Endothelial cell of umbilical vein (primary cell): Measurements from ENCODE around the gene DDX23. TPM values are rescaled to one million over a fixed set of nuclear protein-coding genes. Genes with fewer than 3 reads are reported as not detected.

ENCODE experiments used
- BruUV-seq: library from RNA; stranded (reverse); fragments of 400-500 nt; replicated peaks from 2 replicates; lab custom pipeline; 2021; lab: Mats Ljungman, UMichigan
- CTCF ChIA-PET: fragments of 300-600, 350-600 bp; sonication (Branson Sonifier 250); formaldehyde crosslinking; loops from one replicate; lab custom pipeline; 2021; ENCODE audit warnings: antibody characterized with exemption, inconsistent platforms; lab: Charles Lee
- POLR2A ChIA-PET: fragments of 300-600, 350-600 bp; sonication (Branson Sonifier 250); formaldehyde crosslinking; loops from one replicate; lab custom pipeline; 2021; ENCODE audit warnings: antibody characterized with exemption, inconsistent platforms; lab: Charles Lee
- DNase-seq: peaks from one replicate; pipeline ENCODE4 v3.0.0-alpha.2; 2011; ENCODE audit warnings: low read depth, low spot score
- FAIRE-seq: peaks from 2 replicates; lab custom pipeline; 2011; peaks lifted over from hg19 to GRCh38; lab: Jason Lieb, UNC
- H2AFZ ChIP-seq: 2 replicates; pipeline ENCODE4 v1.6.0; 2012; ENCODE audit warnings: low read depth, low read length, control low read depth, inconsistent platforms
- H3K27ac ChIP-seq: 2 replicates; pipeline ENCODE4 v1.5.1; 2011; ENCODE audit warnings: low read depth, mild to moderate bottlenecking, control low read depth, low read length, moderate library complexity; ENCODE audit not compliant: insufficient read depth
- H3K27me3 ChIP-seq, 2 experiments: 2 replicates each; pipeline versions ENCODE4 v1.6.0 to v1.6.1; 2011; ENCODE audit warnings: low read length in 2 of 2, mixed read lengths in 1 of 2; ENCODE audit not compliant: control insufficient read depth in 2 of 2, insufficient read depth in 2 of 2
- H3K36me3 ChIP-seq, 2 experiments: 2 replicates in 1 of 2; 3 replicates in 1 of 2; pipeline ENCODE4 v1.5.1; 2011; ENCODE audit warnings: low read length in 2 of 2, mild to moderate bottlenecking in 1 of 2, moderate library complexity in 1 of 2; ENCODE audit not compliant: control insufficient read depth in 2 of 2, insufficient read depth in 2 of 2; ENCODE audit errors: extremely low read depth in 1 of 2
- H3K4me1 ChIP-seq: 3 replicates; pipeline ENCODE4 v1.5.1; 2011; ENCODE audit warnings: mild to moderate bottlenecking, low read length; ENCODE audit not compliant: control insufficient read depth, insufficient read depth; ENCODE audit errors: extremely low read depth
- H3K4me2 ChIP-seq: 2 replicates; pipeline ENCODE4 v1.6.1; 2011; ENCODE audit warnings: low read length, control low read depth, mixed read lengths; ENCODE audit not compliant: insufficient read depth
- H3K4me3 ChIP-seq, 3 experiments: fragments of 200-600 bp in 1 of 3; sonication (generic), shearing (Covaris generic) in 1 of 3; replicated peaks in 1 of 3; 2 replicates each; pipeline ENCODE4 v1.5.1; 2011 to 2016; ENCODE audit warnings: control low read depth in 3 of 3, low read length in 3 of 3, mild to moderate bottlenecking in 2 of 3, inconsistent platforms in 1 of 3, low read depth in 1 of 3, moderate library complexity in 1 of 3; ENCODE audit not compliant: insufficient read depth in 1 of 3
- H3K79me2 ChIP-seq: 2 replicates; pipeline ENCODE4 v1.6.0; 2012; ENCODE audit warnings: low read length, inconsistent platforms; ENCODE audit not compliant: control insufficient read depth, insufficient read depth
- H3K9ac ChIP-seq: replicated peaks from 2 replicates; pipeline ENCODE3; 2011; ENCODE audit warnings: low read length, control low read depth; ENCODE audit not compliant: insufficient read depth; ENCODE audit errors: extremely low read depth
- H3K9me1 ChIP-seq: replicated peaks from 3 replicates; pipeline ENCODE4 v1.6.0; 2011; ENCODE audit warnings: mild to moderate bottlenecking, low read length; ENCODE audit not compliant: control insufficient read depth, insufficient read depth; ENCODE audit errors: extremely low read depth
- H3K9me3 ChIP-seq: replicated peaks from 2 replicates; pipeline ENCODE4 v1.5.1; 2012; ENCODE audit warnings: low read length, inconsistent platforms; ENCODE audit not compliant: control insufficient read depth, insufficient read depth
- H4K20me1 ChIP-seq: replicated peaks from 2 replicates; pipeline ENCODE3; 2011; ENCODE audit warnings: mild to moderate bottlenecking, low read length; ENCODE audit not compliant: control insufficient read depth, insufficient read depth; ENCODE audit errors: extremely low read depth
- EZH2 ChIP-seq: IDR thresholded peaks from 2 replicates; pipeline ENCODE4 v1.6.1; 2012; ENCODE audit warnings: borderline replicate concordance, low read depth, mild to moderate bottlenecking, moderate library complexity, low read length, inconsistent platforms; ENCODE audit not compliant: severe bottlenecking
- FOS ChIP-seq: IDR thresholded peaks from 2 replicates; pipeline ENCODE4 v1.6.1; 2011; ENCODE audit warnings: mild to moderate bottlenecking, low read length, moderate library complexity, borderline replicate concordance; ENCODE audit not compliant: insufficient read depth
- GATA2 ChIP-seq: IDR thresholded peaks from 2 replicates; pipeline ENCODE4 v1.7.0; 2011; ENCODE audit warnings: low read depth, mild to moderate bottlenecking, moderate library complexity, mixed read lengths, low read length; ENCODE audit not compliant: insufficient read length, insufficient read depth
- JUN ChIP-seq: IDR thresholded peaks from 2 replicates; pipeline ENCODE4 v1.6.1; 2011; ENCODE audit warnings: borderline replicate concordance, low read depth; ENCODE audit not compliant: insufficient read length, insufficient read depth
- MYC ChIP-seq: IDR thresholded peaks from one replicate; pipeline ENCODE4 v1.6.1; 2011; ENCODE audit warnings: mild to moderate bottlenecking, low read depth, low read length
- POLR2A ChIP-seq: IDR thresholded peaks from 2 replicates; pipeline ENCODE4 v1.6.1; 2012; ENCODE audit warnings: low read depth, mild to moderate bottlenecking, control low read depth, low read length
- POLR2AphosphoS5 ChIP-seq: IDR thresholded peaks from 2 replicates; pipeline ENCODE4 v1.6.1; 2012; ENCODE audit warnings: low read depth, mild to moderate bottlenecking, control low read depth, low read length, moderate library complexity; ENCODE audit not compliant: insufficient read depth
- dilution Hi-C: fragments of 300-500 bp; cut with MboI; formaldehyde crosslinking; loops from one replicate; pipeline ENCODE4 v1.15.0; 2019; ENCODE audit warnings: low sequenced_read_pairs; ENCODE audit not compliant: extremely low pct_ligation_motif_present
- intact Hi-C: fragments of 100-400 bp; cut with micrococcal nuclease; formaldehyde crosslinking; loops from one replicate; pipeline ENCODE4 v1.10.0; 2022
- polyA plus RNA-seq, 4 experiments: library from polyadenylated mRNA; depleted of rRNA in 3 of 4; stranded (reverse) in 3 of 4; unstranded in 1 of 4; fragments of >200 nt; gene quantifications; 2 replicates each; pipeline versions ENCODE4 v1.2.1 to v1.2.3, GENCODE V29; 2011 to 2012; ENCODE audit warnings: missing spikeins in 1 of 4
- total RNA-seq: library from RNA; stranded (reverse); gene quantifications from 2 replicates; pipeline ENCODE4 v1.2.3, GENCODE V29; 2021
- TF ChIP-seq, protein P1 (sequence below), 2 donors: IDR thresholded peaks; 1 replicate in 1 of 2; 2 replicates in 1 of 2; pipeline ENCODE4 v1.5.1; 2011; ENCODE audit warnings: low read length in 2 of 2, mild to moderate bottlenecking in 2 of 2, moderate library complexity in 2 of 2, control low read depth in 1 of 2, inconsistent platforms in 1 of 2, low read depth in 1 of 2; ENCODE audit not compliant: insufficient read depth in 1 of 2; ENCODE audit errors: extremely low read depth in 1 of 2
- TF ChIP-seq, protein P2 (sequence below): IDR thresholded peaks from 2 replicates; pipeline ENCODE4 v1.6.1; 2011; ENCODE audit not compliant: insufficient read depth, insufficient read length

The DDX23 gene
- total and polyA plus RNA-seq, 2 donors (not counting 3 experiments of a cell fraction or from before 2014, with no cell fraction given) = 56.0 to 107 TPM

GRCh38 chr12:48880647-48881046, 28.7 kb upstream of the DDX23 start:
- Histone ChIP-seq H3K4me1 (peaks cover 29% of the 10 kb centered on the region), H3K4me3 (no peak overlapping the region), H3K4me2 (no peak overlapping the region), H4K20me1 (no peaks in the 10 kb centered on the region), H3K27me3 (no peaks in the 10 kb centered on the region), H3K36me3 (no peaks in the 10 kb centered on the region), H3K27ac (no peak overlapping the region), H3K9me1 (no peaks in the 10 kb centered on the region), H3K79me2 (no peaks in the 10 kb centered on the region), H2AFZ (no peak overlapping the region), H3K9me3 (no peaks in the 10 kb centered on the region), H3K9ac (no peak overlapping the region)
- no peak for DNase-seq
- TF ChIP-seq, protein P1, sequence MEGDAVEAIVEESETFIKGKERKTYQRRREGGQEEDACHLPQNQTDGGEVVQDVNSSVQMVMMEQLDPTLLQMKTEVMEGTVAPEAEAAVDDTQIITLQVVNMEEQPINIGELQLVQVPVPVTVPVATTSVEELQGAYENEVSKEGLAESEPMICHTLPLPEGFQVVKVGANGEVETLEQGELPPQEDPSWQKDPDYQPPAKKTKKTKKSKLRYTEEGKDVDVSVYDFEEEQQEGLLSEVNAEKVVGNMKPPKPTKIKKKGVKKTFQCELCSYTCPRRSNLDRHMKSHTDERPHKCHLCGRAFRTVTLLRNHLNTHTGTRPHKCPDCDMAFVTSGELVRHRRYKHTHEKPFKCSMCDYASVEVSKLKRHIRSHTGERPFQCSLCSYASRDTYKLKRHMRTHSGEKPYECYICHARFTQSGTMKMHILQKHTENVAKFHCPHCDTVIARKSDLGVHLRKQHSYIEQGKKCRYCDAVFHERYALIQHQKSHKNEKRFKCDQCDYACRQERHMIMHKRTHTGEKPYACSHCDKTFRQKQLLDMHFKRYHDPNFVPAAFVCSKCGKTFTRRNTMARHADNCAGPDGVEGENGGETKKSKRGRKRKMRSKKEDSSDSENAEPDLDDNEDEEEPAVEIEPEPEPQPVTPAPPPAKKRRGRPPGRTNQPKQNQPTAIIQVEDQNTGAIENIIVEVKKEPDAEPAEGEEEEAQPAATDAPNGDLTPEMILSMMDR (IDR thresholded peaks at IDR 0.05; ENCODE audit: extremely low read depth in 1 of 2, insufficient read depth in 1 of 2, low read depth in 1 of 2, low read length in 2 of 2) = no peak
- TF ChIP-seq GATA2 (no peak), MYC (no peak), POLR2A (no peak), POLR2AphosphoS5 (no peak), JUN (no peak), FOS (no peak), EZH2 (no peak)
- TF ChIP-seq, protein P2, sequence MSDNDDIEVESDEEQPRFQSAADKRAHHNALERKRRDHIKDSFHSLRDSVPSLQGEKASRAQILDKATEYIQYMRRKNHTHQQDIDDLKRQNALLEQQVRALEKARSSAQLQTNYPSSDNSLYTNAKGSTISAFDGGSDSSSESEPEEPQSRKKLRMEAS = no peak
- dilution Hi-C loops = no loop called here
- no peak for FAIRE-seq
- BruUV-seq = no TSS peak
- ChIA-PET CTCF (interaction anchor here (1.3 to 2.3 kb wide), 3 partner anchors 10 to 27 kb away, joined by 4 to 30 read pairs (median 10); partner anchors contain the start of gene RND1), POLR2A (interaction anchor here (1.5 kb wide), 1 partner anchor 14 kb away, joined by 5 read pairs; no protein-coding TSS in a partner anchor)
- intact Hi-C loops = no loop called here
